HL-60/S4 treated with phorbol 12-myristate 13-acetate at 8.2 ng/mL for 4 days and 3 days (cell line): ENCODE results near the gene DGKB.

Source experiments
- in situ Hi-C: fragments of 300-500 bp; cut with MboI; formaldehyde crosslinking; loops from 2 replicates; pipeline ENCODE4 v1.15.0; 2022; ENCODE audit warnings: low sequenced_read_pairs

Gene DGKB

GRCh38 chr7:14902589-14903067, at the start of gene DGKB:
Gene DGKB, minus strand, starts transcription at chr7:14902751.
- in situ Hi-C loops = no loop called here

- in situ Hi-C loops = no loop called here
Observed at GRCh38 chr7:14950013-14950412, 47.5 kb upstream of the DGKB start.

- in situ Hi-C loops = no loop called here
Observed at GRCh38 chr7:14938181-14938580, 35.6 kb upstream of the DGKB start.

- in situ Hi-C loops = no loop called here
Observed at GRCh38 chr7:14937581-14937980, 35.0 kb upstream of the DGKB start.

GRCh38 chr7:14936554-14936953, 34.0 kb upstream of the DGKB start:
- in situ Hi-C loops = no loop called here

GRCh38 chr7:14934839-14935238, 32.3 kb upstream of the DGKB start:
- in situ Hi-C loops = no loop called here

- in situ Hi-C loops = no loop called here
Observed at GRCh38 chr7:14931511-14932215, 29.1 kb upstream of the DGKB start.

- in situ Hi-C loops = no loop called here
Observed at GRCh38 chr7:14924398-14924797, 21.8 kb upstream of the DGKB start.

- in situ Hi-C loops = no loop called here
Observed at GRCh38 chr7:14911077-14911476, 8.5 kb upstream of the DGKB start.

- in situ Hi-C loops = no loop called here
Observed at GRCh38 chr7:14908697-14909096, 6.1 kb upstream of the DGKB start.

- in situ Hi-C loops = no loop called here
Observed at GRCh38 chr7:14905764-14906163, 3.2 kb upstream of the DGKB start.

GRCh38 chr7:14900051-14900450, 2.5 kb downstream of the DGKB start:
- in situ Hi-C loops = no loop called here

GRCh38 chr7:14899030-14899429, 3.5 kb downstream of the DGKB start:
- in situ Hi-C loops = no loop called here

GRCh38 chr7:14896461-14896860, 6.1 kb downstream of the DGKB start:
- in situ Hi-C loops = no loop called here

- in situ Hi-C loops = no loop called here
Observed at GRCh38 chr7:14894826-14895225, 7.7 kb downstream of the DGKB start.

GRCh38 chr7:14892961-14893360, 9.6 kb downstream of the DGKB start:
- in situ Hi-C loops = no loop called here

GRCh38 chr7:14891289-14891688, 11.3 kb downstream of the DGKB start:
- in situ Hi-C loops = no loop called here

- in situ Hi-C loops = no loop called here
Observed at GRCh38 chr7:14888962-14889361, 13.6 kb downstream of the DGKB start.

GRCh38 chr7:14886533-14886932, 16.0 kb downstream of the DGKB start:
- in situ Hi-C loops = no loop called here

GRCh38 chr7:14875941-14876587, 26.5 kb downstream of the DGKB start:
- in situ Hi-C loops = no loop called here

- in situ Hi-C loops = no loop called here
Observed at GRCh38 chr7:14871880-14872279, 30.7 kb downstream of the DGKB start.

- in situ Hi-C loops = no loop called here
Observed at GRCh38 chr7:14870394-14870793, 32.2 kb downstream of the DGKB start.

- in situ Hi-C loops = no loop called here
Observed at GRCh38 chr7:14868937-14869336, 33.6 kb downstream of the DGKB start.
